GM21529 (cell line): Measurements from ENCODE around the gene ARHGAP21.

ENCODE experiments used
- ATAC-seq: cut with Tn5 transposase; IDR thresholded peaks from one replicate; pipeline ENCODE4 v1.9.1; 2021; ENCODE audit not compliant: unreplicated experiment

ARHGAP21 gene

GRCh38 chr10:24722676-24723385 is 856 bp downstream of the ARHGAP21 start:
- peak; percentile 24 for ATAC-seq

- no peak for ATAC-seq
These were observed 1.5 kb downstream of the ARHGAP21 start for GRCh38 chr10:24722131-24722675.

GRCh38 chr10:24721229-24722106 is 2.2 kb downstream of the ARHGAP21 start:
- no peak for ATAC-seq

- no peak for ATAC-seq
These were observed 3.6 kb downstream of the ARHGAP21 start for GRCh38 chr10:24720096-24720495.

DNA sequence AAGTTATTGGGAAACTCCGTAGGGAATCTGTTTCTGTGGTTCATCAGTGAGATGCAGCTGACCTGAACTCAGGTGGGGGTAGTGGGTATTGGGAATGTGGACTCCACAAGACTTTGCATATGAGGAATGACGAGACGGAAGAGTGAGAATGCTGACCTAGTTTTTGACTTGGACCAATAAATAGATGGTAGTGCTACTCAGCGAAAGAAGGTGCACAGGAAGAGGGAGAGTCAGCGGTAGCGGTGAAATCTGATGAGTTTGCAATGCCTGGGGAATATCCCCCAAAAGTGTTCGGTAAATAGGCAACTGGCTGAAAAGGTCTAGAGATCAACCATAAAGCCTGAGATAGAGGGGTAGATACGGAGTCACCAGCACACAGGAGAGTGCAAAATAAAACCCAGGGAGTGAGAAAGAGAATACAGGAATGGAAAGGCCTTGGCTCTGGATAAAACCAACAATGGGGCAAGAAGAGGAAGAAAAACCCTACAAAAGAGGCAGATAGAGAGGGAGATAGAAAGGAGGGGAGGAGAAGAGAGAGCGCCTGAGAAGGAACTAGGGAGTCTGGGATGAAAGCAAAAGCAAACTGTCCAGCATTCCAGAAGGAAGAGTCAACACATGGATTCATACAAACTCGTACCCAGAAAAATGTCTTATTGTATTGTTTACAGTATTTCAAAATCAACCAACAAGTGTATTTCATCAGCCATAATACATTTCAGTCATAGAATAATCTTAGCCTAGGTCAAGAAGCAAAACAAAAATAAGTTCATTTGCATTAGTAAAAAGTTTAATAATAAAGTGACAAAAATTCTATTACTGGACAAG is 5.4 kb downstream of the ARHGAP21 start:
- no peak for ATAC-seq

DNA sequence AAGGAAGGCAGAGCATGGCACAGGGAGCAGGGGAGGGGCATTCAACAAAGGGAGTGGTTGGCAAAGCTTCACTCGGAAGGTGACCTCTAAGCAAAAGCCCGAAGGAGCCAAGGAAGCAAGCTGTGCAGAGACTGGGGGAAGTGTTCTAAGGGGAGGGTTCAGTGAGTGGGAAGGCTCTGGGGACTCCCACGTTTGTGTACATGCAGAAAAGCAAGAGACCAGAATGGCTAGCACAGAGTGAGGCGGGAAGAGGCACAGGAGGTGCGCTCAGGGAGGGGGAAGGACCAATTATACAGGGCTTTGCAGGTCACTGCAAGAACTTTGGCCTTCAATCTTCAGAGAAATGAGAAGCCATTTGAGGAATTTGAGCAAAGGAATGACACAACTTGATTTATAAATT is 7.4 kb downstream of the ARHGAP21 start:
- ATAC-seq, result no peak

DNA sequence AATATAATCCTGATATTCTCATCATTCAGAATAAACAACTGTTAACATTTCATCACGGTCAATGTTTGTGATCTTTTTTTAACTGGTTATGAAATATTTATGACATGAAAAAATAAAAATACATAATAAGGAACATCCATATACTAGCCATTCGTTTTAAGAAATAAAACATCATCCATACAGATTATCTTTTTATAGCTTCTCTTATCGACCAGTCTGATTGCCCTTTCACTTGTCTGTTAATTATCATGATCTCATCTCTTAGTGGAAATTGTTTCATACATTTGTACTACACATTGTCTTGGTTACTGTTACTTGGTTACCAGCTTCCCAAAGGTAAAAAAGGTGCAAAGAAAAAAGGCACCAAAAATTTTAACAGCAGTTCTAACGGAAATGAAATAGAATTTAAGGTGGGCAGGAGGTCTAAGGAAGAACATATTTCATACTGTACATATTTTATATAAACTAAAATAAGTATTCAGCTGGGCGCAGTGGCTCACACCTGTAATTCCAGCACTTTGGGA is 8.4 kb downstream of the ARHGAP21 start:
- ATAC-seq, result no peak

- ATAC-seq, result no peak
These were observed 10.6 kb downstream of the ARHGAP21 start for GRCh38 chr10:24713086-24713485.

DNA sequence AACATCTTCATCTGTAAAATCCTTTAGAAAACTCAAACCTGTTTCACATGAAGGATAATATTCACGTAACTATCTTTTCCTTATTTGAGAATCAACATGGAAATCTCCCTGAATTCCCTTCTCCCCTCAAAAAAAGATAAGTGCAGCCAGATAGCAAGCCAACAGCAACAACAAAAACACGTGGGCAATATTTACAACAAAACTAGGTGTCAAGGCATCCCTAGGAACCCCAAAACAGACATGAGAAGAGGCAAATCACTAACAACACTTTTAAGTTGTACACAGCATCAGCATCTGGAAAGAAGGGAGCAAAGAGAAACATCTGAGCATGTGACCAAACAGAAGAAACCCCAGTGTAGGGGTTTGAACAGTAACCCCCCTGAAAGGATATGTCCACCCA is 12.2 kb downstream of the ARHGAP21 start:
- no peak for ATAC-seq

DNA sequence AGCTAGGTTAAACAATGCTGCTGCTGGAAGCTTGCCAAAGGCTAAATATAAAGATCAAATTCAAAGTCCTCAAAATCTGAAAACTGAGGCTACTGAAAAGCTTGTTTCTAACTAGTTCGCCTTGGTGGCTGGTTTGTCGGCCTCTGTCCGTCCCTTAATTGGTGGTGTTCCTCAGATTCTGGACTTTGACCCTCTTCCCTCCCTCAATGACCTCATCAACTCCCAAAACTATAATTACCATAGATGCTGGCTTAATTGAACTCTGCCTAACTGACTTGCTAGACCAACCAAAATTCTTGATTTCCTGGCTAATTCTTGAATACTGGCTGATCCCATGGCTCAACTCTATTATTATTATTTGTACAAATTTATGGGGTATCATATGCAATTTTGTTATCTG is 15.6 kb downstream of the ARHGAP21 start:
- no peak for ATAC-seq

GRCh38 chr10:24707445-24707844 is 16.2 kb downstream of the ARHGAP21 start:
- peak; percentile 79 for ATAC-seq

DNA sequence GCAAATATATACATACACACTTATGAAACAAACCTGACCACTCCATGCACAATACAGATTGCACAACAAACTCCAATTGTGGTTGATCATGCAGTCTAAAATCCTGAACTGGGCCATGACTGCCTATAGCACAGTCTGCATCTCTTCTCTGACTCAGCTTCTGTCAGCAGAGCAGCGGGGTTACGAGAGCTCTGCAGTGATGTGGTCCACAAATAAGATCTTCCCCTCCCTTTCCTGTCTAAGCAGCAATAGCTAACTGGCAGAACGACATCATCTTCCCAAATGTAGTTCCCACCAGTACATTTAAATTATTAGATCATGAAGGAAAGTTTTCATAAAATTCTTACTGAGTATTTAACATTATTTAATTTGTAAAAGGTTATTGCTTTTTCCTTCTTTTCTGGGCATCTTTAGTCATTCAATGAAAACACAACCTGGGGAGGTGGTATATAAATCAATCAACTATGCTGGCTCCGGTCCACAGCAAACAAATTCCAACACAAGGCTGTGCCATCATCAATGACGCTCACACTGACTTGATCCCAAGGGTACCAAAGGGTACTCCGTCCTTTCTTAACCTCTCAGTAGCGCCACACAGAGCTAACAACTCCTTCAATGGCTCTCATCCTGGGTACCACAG is 17.1 kb downstream of the ARHGAP21 start:
- ATAC-seq, result peak; percentile 43

GRCh38 chr10:24703700-24704099 is 20.0 kb downstream of the ARHGAP21 start:
- ATAC-seq, result no peak

DNA sequence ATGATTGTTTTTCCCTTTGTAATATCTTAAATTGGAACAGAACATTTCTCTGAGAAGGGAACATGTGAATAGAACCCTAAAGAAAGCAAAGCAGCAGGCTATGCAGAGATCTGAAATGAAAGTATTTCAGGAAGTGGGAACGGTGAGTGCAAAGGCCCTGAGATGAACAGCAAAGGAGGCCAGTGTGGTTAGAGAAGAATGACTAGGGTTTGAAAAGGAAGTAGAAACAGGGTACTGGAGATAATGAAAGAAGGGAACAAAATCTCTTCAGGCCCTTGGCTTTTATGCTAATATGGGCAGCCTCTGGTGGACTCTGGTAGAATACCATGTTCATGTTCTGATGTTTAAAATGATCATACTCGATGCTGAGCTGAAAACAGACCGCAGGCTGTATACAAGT is 22.2 kb downstream of the ARHGAP21 start:
- peak; percentile 91 for ATAC-seq

GRCh38 chr10:24700948-24701347 is 22.7 kb downstream of the ARHGAP21 start:
- ATAC-seq, result no peak

GRCh38 chr10:24698270-24698669 is 25.4 kb downstream of the ARHGAP21 start:
- ATAC-seq, result no peak

DNA sequence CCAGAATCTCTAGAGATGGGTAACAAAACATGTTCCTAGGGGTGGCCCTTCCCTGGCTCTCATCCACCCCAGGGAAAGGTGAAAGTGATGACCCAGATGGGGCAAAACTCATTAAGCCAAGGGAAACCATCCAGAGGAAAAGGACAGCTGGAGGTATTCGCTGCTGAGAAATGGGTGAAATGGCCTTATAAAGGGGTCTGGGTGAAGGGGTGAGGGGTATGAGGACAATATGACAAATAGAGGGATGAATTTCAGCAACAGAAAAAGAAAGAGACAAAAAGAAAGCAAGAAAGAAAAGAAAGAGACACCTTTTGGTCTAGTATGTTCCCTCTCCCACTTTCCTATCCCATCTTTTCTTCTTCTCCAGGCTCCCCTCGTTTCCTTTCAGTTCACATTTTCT is 26.6 kb downstream of the ARHGAP21 start:
- no peak for ATAC-seq

- ATAC-seq, result no peak
These were observed 28.2 kb downstream of the ARHGAP21 start for GRCh38 chr10:24695452-24695851.

- ATAC-seq, result no peak
These were observed 29.6 kb downstream of the ARHGAP21 start for GRCh38 chr10:24694086-24694485.

DNA sequence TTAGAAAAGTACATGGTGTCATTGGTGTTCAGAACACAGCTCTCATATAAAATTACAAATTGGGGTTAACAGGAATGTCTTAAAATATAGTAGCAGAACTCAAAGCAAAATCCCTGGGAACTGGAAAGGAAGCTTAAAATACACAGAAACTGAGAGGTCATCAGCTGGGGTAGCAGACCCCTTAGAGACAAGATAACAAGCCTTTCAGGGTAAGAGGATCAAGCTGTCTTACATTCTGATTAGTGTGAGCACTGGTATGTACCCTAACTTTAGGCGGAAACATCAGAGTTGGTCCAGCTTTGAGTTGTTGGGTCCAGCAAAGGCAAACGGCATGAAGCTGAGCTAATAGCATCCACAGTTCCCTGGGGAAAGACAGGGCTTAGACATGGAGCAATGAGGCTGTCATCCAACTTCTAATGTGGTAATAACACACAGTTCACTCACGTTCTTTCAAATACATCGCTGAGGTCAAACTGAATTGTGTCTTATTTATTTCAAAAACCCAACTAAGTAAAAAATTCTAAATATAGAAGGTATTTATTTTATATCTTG is 32.6 kb downstream of the ARHGAP21 start:
- no peak for ATAC-seq
